HG02588 (cell line): ENCODE measurements around the gene NFASC.

Experiments used
- ATAC-seq: cut with Tn5 transposase; IDR thresholded peaks from one replicate; pipeline ENCODE4 v1.9.1; 2021; ENCODE audit warnings: mild to moderate bottlenecking, moderate library complexity; ENCODE audit not compliant: unreplicated experiment

Gene NFASC

DNA sequence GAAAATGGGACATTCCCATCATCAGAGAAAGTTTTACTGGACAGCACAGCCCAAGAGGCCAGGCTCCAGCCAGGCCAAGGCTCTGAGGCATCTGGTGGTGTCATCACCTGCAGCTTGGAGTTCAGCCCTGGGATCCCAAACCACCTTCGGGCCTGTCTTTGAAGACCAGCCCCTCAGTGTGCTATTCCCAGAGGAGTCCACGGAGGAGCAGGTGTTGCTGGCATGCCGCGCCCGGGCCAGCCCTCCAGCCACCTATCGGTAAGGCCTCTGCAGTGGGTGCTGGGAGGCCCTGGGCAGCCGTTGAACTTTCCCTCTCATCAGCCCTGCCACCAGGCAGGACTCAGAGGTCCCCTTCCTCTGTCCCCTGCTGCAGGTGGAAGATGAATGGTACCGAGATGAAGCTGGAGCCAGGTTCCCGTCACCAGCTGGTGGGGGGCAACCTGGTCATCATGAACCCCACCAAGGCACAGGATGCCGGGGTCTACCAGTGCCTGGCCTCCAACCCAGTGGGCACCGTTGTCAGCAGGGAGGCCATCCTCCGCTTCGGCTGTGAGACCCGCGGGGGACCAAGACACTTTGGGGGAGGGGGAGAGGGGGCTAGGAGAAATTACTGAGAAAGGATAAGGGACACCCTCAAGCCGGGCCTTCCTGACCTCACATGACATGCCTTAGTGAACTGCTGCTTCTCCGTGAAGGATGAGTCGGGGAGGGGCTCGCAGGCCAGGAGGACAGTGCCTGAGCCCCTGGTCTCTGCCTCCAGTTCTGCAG is 187.3 kb downstream of the NFASC start:
- no peak for ATAC-seq

DNA sequence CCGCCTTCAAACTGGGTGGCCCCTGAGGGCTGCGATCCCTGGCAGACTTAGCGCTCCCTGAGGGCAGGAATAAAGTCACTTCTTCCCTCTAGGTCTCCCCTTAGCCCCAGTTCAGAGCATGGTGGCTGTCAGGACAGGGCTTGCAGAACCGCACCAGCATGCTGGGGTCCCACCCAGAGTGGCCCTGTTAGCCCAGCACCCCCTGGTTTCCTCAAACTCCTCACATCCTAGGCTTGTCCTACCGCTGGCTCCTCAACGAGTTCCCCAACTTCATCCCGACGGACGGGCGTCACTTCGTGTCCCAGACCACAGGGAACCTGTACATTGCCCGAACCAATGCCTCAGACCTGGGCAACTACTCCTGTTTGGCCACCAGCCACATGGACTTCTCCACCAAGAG is 188.2 kb downstream of the NFASC start:
- ATAC-seq: no peak

DNA sequence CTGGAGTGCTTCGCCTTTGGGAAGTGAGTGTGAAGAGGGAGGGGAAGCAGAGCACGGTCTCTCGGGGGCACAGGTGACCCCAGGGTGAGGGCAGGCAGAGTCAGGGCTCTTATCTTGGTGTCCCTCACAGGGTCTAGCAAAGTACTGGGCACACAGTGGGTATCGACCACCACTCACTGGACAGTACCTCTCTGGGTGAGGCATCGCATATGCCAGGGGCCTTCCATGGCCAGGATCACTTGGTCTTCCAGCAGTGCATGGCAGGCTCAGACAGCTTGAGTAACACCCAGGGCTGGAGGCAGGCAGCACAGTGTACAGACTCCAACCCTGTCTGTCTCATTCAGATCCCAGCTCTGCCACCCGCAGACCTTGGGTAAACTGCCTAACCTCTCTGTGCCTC is 189.0 kb downstream of the NFASC start:
- ATAC-seq: no peak

DNA sequence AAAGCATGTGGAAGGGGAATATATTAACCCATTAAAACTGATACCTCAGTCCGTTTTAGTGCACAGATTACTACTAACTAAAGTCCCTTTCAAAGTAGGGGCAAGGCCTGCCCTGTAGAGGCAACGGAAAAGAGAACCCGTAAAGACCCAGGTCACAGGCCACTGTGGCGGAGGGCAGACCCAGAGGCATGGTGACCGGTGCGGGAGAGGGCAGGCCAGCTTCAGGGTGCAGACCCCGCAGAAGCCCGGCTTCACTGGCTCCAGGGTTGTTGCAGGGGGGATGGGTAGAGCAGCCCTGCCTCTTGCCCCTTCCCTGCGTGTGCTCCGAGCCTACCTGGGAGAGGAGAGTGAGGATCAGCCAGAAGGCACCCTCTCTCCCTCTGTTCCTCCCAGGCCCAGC is 190.1 kb downstream of the NFASC start:
- no peak for ATAC-seq

DNA sequence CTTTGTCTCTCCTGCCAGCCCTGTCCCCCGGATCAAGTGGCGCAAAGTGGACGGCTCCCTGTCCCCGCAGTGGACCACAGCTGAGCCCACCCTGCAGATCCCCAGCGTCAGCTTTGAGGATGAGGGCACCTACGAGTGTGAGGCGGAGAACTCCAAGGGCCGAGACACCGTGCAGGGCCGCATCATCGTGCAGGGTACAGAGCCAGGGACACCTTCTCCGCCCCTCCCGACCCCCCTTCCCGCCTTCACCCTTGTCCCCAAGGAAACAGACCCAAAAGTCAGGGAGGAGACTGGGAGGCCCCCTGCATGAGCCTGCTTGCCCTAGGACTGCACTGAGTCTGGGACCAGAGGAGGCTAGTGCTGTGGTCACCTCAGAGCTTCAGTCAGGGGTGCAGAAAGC is 190.6 kb downstream of the NFASC start:
- ATAC-seq: no peak

DNA sequence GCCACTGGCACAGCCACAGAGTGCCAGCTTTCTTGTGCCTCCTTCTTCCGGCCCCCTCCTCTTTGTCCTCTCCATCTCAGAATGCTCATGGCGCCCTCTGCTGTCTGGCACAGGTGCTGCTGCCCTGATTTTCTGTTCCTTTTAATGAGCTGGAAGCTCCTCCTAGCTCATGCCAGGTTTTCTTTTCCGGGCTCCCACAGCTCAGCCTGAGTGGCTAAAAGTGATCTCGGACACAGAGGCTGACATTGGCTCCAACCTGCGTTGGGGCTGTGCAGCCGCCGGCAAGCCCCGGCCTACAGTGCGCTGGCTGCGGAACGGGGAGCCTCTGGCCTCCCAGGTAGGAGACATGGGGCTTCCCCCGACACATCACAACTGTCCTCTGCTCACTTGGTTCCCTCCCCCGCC is 191.0 kb downstream of the NFASC start:
- no peak for ATAC-seq

DNA sequence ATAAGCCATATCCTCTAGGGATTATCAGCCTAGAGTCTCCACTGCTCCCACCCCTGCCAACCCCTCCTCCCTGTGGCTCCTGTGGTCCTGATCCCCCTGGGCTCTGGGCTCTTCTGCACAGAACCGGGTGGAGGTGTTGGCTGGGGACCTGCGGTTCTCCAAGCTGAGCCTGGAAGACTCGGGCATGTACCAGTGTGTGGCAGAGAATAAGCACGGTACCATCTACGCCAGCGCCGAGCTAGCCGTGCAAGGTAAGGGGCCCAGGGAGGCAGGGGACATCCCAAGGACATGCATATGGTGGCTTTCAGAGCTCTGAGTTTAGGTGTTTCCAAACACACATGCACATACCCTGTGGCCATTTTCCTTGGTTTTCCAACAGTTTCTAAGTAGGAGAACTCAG is 191.7 kb downstream of the NFASC start:
- ATAC-seq: no peak

DNA sequence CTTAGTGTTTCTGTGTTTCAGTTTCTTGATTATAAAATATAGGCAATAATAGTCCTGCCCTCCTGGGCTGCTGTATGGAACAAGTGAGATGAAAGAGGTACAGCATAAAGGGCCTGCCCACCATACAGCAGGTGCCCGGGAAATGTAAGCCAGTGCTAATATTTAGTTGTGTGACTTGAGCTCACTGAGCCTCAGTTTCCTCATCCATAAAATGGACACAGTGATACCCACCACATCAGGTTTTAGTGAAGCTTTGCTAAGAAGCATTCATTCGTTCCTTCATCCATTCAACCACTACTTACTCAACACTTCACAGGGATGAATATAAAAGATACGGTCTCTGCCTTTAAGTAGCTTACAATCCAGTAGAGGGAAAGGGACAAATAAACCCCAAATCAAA is 192.2 kb downstream of the NFASC start:
- no peak for ATAC-seq

DNA sequence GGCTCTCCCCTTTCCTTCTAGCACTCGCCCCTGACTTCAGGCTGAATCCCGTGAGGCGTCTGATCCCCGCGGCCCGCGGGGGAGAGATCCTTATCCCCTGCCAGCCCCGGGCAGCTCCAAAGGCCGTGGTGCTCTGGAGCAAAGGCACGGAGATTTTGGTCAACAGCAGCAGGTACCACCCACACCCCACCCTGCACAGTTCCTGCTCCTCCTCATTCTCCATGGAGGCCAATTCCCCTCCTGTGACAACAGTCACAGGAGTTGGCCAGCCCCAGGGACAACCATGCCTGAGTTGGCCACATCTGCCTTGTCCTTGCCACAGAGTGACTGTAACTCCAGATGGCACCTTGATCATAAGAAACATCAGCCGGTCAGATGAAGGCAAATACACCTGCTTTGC is 193.6 kb downstream of the NFASC start:
- no peak for ATAC-seq

DNA sequence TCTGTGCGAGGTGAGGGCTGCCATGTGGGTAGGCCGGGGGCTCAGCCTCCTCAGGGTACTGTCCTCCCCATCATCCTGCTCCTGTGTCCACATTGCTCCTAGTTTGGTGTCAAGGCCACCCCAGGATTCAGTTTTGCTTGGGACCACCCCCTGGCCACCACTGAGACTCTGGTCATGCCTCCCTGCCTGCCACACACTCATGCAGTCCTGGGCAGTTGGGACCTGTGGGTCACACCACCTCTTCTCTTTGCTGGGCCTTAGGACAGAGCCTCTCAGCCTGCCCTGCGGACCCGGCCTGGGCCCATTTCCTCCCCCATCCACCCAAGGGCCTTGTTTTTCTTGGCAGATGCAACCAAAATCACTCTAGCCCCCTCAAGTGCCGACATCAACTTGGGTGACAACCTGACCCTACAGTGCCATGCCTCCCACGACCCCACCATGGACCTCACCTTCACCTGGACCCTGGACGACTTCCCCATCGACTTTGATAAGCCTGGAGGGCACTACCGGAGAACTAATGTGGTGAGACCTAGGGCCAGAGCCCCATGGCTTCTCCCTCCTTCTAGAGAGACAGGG is 194.2 kb downstream of the NFASC start:
- no peak for ATAC-seq

DNA sequence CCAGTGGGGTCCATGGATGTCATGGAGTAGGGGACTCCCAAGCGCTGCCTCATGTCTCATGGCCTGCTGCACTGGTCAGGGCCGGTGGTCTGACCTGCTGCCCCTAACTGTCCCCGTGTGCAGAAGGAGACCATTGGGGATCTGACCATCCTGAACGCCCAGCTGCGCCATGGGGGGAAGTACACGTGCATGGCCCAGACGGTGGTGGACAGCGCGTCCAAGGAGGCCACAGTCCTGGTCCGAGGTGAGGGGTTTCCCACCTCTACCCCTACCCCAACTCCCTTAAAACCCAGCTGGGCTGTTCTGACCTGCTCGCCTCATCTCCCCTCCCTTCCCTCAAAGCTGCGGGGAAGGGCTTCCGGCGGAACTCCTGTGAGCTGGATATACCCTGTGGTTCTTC is 195.0 kb downstream of the NFASC start:
- no peak for ATAC-seq

DNA sequence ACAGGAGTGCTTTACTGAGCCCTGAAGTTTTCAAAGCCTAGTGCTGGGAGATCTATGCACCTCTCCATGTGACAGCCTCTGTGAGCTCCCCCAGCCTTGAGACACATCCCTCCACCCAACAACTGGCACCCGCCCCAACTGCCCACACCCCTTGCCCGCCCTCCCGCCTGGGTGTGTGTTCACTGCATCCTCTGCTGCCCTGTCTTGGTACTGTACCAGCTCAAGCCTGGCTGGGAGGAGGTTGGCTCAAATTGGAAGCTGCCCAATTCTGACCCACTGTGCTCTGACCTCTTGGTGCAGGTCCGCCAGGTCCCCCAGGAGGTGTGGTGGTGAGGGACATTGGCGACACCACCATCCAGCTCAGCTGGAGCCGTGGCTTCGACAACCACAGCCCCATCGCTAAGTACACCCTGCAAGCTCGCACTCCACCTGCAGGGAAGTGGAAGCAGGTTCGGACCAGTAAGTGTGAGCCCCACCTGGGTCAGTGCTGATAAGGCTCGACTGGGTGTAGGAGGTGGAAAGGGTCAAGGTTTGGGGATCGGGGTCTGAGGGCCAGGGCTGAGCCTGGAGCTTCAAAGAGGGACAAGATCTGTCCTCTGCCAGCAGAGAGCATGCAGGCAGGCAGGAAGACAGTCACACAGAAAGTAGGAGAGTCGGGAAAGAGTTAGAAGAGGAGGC is 195.6 kb downstream of the NFASC start:
- no peak for ATAC-seq

DNA sequence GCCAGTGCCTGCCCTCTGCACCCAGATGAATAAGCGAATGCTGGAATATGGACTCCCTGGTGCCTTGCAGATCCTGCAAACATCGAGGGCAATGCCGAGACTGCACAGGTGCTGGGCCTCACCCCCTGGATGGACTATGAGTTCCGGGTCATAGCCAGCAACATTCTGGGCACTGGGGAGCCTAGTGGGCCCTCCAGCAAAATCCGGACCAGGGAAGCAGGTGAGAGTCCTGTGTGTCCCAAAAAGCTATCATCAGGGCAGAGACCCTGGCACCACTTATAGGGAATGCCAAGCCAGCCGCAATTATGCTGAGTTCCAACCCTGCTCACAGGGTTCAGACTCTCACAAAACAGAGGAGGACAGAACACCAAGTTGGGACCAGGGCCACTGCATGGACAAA is 196.4 kb downstream of the NFASC start:
- ATAC-seq: no peak

DNA sequence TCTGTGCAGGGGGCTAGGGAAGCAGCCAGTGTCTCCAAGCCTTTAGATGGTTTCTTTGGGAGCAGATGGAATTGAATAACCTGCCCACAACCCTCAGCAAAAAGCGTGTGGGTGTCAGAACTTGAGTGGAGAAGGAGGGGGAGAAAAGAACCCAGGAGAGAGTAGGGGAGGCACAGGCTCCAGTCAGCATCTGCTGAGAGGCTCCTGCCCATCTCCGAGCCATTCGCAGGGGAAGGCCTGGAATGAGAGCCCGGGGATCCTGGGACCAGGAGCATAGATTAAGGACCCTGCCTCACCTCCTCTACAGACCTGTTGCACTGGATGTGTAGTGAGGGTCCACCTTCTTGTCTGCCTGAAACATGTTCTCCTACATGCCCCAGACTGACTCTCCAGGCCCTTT is 197.3 kb downstream of the NFASC start:
- no peak for ATAC-seq

DNA sequence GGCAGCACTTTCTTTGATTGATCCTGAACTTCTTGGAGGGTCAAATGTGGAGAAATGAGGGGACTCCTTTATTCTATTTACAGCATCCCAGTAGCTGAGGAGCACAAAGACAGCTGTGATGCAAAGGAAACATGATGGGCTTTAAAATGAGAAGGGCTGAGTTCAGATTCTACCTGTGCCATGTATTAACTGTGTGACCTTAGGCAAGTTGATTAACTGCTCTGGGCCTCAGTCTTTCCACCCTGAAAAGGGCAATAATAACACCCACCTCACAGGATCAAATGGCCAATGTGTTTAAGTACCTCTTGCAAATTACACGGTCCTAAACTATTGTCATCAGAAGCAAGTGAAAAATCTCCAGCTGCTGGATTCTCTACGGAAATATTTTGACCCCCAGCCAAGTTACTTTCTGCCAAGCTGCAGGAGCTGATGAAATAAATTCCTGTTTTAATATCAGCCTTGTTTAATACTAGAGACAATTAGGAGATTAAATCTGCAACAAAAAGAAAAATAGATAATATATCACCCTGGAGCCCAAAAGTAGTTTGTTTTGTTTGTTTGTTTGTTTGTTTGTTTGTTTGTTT is 197.9 kb downstream of the NFASC start:
- ATAC-seq: no peak

DNA sequence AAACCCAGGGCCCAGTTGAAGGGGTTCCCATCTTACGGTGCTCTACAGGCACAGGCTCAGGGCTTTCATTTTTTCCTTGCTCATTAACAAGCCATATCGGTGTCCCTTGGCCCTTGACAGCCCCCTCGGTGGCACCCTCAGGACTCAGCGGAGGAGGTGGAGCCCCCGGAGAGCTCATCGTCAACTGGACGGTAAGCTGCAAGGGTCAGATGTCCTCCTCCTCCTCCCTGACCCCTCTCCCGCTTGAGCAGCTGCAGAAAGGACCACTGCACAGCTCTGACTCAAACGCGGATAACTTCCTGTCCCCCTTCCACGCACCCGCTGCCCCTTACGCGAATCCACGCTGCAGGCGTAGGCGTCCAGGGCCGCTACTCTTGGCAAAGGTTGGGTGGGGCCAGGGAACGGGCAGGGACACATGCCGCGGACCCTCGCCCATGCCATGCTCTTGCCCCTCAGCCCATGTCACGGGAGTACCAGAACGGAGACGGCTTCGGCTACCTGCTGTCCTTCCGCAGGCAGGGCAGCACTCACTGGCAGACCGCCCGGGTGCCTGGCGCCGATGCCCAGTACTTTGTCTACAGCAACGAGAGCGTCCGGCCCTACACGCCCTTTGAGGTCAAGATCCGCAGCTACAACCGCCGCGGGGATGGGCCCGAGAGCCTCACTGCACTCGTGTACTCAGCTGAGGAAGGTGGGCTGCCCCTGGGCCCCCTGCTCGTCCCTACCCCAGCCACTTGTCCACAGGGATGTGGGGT is 198.9 kb downstream of the NFASC start:
- no peak for ATAC-seq

DNA sequence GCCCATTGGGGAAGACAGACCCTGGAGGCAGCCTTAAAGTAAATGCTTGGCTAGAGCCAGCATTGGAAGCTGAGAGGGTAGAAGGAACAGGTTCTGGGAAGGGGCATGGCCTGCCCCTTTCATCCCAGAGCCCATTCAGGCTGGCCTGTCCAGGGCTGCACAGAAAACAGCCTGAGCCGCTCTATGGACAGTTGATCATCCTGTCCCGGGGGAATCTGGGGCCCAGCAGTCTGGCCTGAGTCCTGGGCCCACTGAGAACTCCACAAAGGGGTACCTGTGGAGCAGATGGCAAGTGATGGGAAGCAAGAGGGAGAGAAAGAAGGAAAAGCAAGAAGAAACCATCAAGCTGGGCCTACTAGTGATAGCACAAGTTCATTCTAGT is 200.4 kb downstream of the NFASC start:
- no peak for ATAC-seq

DNA sequence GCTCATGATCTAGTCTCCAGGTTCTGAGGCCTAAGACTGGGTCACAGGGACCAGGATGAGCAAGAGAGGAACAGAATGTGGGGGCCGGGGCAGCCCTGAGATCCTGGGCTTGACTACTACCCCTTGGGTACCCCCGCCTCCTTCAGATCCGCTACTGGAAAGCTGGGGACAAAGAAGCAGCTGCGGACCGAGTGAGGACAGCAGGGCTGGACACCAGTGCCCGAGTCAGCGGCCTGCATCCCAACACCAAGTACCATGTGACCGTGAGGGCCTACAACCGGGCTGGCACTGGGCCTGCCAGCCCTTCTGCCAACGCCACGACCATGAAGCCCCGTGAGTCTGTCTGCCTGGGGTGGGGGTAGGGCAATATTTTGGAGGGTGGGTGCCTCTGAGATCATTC is 201.1 kb downstream of the NFASC start:
- ATAC-seq: no peak

DNA sequence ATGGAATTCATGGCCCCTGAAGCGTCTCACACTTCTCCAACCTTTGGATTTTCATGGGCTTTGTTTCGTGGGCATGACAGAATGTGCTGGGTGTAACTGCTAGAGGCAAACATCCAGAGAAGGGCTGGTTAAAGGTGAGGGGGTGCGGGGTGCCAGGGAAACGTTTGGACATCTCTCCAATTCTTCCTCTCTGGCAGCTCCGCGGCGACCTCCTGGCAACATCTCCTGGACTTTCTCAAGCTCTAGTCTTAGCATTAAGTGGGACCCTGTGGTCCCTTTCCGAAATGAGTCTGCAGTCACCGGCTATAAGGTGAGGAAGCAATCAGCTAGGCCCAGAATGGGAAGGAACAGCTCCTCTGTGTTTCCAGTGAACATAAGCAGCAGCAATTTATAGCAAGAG is 201.6 kb downstream of the NFASC start:
- no peak for ATAC-seq
